DOHH2 (cell line): ENCODE measurements around the gene ZNF316.

Experiments
- H3F3A ChIP-seq: fragments of 200-600 bp; sonication (generic), shearing (Covaris generic); 2 replicates; pipeline ENCODE4 v1.6.0; 2016; ENCODE audit warnings: antibody characterized with exemption, mild to moderate bottlenecking; ENCODE audit not compliant: control insufficient read depth, insufficient read depth
- H3K27ac ChIP-seq: fragments of 200-600 bp; sonication (generic); 2 replicates; pipeline ENCODE4 v1.5.1; 2014; ENCODE audit warnings: low read depth, mild to moderate bottlenecking, low read length, moderate library complexity
- H3K27me3 ChIP-seq: fragments of 200-600 bp; sonication (generic); 2 replicates; pipeline ENCODE4 v1.6.1; 2014; ENCODE audit warnings: mild to moderate bottlenecking, low read length, mixed read lengths; ENCODE audit not compliant: control insufficient read depth
- H3K36me3 ChIP-seq: fragments of 200-600 bp; sonication (generic); 2 replicates; pipeline ENCODE4 v1.6.1; 2014; ENCODE audit warnings: mild to moderate bottlenecking, low read length, moderate library complexity, mixed read lengths; ENCODE audit not compliant: control insufficient read depth
- H3K4me1 ChIP-seq: fragments of 200-600 bp; sonication (generic); 2 replicates; pipeline ENCODE4 v1.6.1; 2014; ENCODE audit warnings: mild to moderate bottlenecking, low read length, mixed read lengths; ENCODE audit not compliant: control insufficient read depth
- H3K4me2 ChIP-seq: fragments of 200-600 bp; sonication (generic); 2 replicates; pipeline ENCODE4 v1.6.0; 2014; ENCODE audit warnings: mild to moderate bottlenecking, low read length, moderate library complexity
- H3K4me3 ChIP-seq: fragments of 200-600 bp; sonication (generic); 2 replicates; pipeline ENCODE4 v1.5.1; 2014; ENCODE audit warnings: mild to moderate bottlenecking, low read length, mixed read lengths
- H3K79me2 ChIP-seq: fragments of 200-600 bp; sonication (generic); 2 replicates; pipeline ENCODE4 v1.6.1; 2014; ENCODE audit warnings: mild to moderate bottlenecking, low read length, mixed read lengths; ENCODE audit not compliant: control insufficient read depth
- H3K9me2 ChIP-seq: fragments of 200-600 bp; sonication (generic); replicated peaks from 2 replicates; pipeline ENCODE4 v1.6.1; 2014; ENCODE audit warnings: mild to moderate bottlenecking, low read length, mixed read lengths; ENCODE audit not compliant: control insufficient read depth
- H3K9me3 ChIP-seq: fragments of 200-600 bp; sonication (generic); 2 replicates; pipeline ENCODE4 v1.6.1; 2014; ENCODE audit warnings: antibody characterized with exemption, low read length, mixed read lengths; ENCODE audit not compliant: control insufficient read depth, insufficient read depth
- H4K20me1 ChIP-seq: fragments of 200-600 bp; sonication (generic); 2 replicates; pipeline ENCODE4 v1.6.0; 2014; ENCODE audit warnings: low read depth, mild to moderate bottlenecking, antibody characterized with exemption, low read length, moderate library complexity; ENCODE audit not compliant: control insufficient read depth, insufficient read depth
- EZH2phosphoT487 ChIP-seq: fragments of 200-600 bp; sonication (generic); IDR thresholded peaks from 2 replicates; pipeline ENCODE4 v1.6.1; 2017; ENCODE audit warnings: borderline replicate concordance, mild to moderate bottlenecking, antibody characterized with exemption, low read length, moderate library complexity, mixed read lengths
- TF ChIP-seq, protein P1 (sequence below): fragments of 200-600 bp; sonication (generic); IDR thresholded peaks from one replicate; pipeline ENCODE4 v1.5.1; 2014; ENCODE audit warnings: antibody characterized with exemption, mild to moderate bottlenecking, low read depth, low read length; ENCODE audit not compliant: poor library complexity, severe bottlenecking

Gene ZNF316

DNA sequence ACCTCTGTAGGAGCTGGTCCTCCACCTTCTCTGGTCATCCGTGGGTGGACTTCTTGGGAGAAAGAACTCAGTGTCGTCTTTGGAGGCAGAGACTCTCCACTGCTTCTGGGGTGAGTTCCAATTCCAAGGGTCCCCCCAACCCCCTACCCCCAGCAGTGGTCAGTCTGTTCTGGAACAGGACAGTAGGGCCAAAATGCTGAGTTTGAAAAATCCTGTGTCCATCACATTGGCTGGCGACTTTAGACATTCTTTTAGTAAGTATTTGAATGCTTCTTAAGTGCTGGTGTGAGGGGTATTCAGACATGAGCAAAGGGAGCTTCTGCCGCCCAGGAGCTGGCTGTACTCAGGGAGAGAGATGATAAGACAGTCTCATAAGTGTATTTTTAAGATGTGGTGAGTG, 1.9 kb downstream of the ZNF316 start:
- Histone ChIP-seq H3K4me1 (peaks cover 35% of the 10 kb centered on the region), H3K79me2 (peaks cover 50% of the 10 kb centered on the region), H3K9me2 (no peaks in the 10 kb centered on the region), H3K4me3 (0 out of 2 replicates have a peak overlapping the region, but pooled peaks have one; percentile 89), H3K27me3 (no peaks in the 10 kb centered on the region), H3K36me3 (peaks cover 58% of the 10 kb centered on the region), H3F3A (no peaks in the 10 kb centered on the region), H3K9me3 (no peaks in the 10 kb centered on the region), H4K20me1 (0 out of 2 replicates have a peak, but pooled peaks cover 4% of the 10 kb centered on the region), H3K4me2 (peak overlapping the region; percentile 96; the same call in 1 of the 2 replicates), H3K27ac (no peak overlapping the region)
- no peak for TF ChIP-seq EZH2phosphoT487
- TF ChIP-seq, protein P1, sequence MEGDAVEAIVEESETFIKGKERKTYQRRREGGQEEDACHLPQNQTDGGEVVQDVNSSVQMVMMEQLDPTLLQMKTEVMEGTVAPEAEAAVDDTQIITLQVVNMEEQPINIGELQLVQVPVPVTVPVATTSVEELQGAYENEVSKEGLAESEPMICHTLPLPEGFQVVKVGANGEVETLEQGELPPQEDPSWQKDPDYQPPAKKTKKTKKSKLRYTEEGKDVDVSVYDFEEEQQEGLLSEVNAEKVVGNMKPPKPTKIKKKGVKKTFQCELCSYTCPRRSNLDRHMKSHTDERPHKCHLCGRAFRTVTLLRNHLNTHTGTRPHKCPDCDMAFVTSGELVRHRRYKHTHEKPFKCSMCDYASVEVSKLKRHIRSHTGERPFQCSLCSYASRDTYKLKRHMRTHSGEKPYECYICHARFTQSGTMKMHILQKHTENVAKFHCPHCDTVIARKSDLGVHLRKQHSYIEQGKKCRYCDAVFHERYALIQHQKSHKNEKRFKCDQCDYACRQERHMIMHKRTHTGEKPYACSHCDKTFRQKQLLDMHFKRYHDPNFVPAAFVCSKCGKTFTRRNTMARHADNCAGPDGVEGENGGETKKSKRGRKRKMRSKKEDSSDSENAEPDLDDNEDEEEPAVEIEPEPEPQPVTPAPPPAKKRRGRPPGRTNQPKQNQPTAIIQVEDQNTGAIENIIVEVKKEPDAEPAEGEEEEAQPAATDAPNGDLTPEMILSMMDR: no peak

DNA sequence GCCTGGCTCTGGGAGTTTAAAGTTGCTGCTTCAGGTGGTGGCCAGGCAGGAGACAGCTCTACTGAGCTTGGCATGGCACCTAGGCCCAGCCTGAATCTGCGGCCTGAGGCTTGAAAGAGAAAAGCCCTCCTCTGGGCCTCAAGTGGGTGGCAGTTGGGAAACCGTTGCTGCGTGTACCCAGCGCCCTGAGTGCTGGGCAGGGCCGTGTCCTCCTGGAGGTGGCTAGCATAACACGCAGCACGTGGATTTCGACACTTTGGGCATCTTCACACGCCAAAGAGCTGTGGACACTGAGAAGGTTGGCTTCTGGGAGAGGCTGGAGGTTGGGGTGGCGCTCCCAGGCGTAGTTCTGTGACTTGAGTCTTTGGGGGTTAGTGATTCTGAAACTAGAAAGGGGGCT, 2.5 kb downstream of the ZNF316 start:
- Histone ChIP-seq H3K9me2 (no peaks in the 10 kb centered on the region), H3K36me3 (peaks cover 64% of the 10 kb centered on the region), H3K27me3 (no peaks in the 10 kb centered on the region), H3K4me1 (peaks cover 35% of the 10 kb centered on the region), H3K79me2 (peaks cover 50% of the 10 kb centered on the region), H3K4me2 (no peak overlapping the region), H3K9me3 (no peaks in the 10 kb centered on the region), H3K4me3 (no peak overlapping the region), H3F3A (no peaks in the 10 kb centered on the region), H4K20me1 (0 out of 2 replicates have a peak, but pooled peaks cover 4% of the 10 kb centered on the region), H3K27ac (no peak overlapping the region)
- TF ChIP-seq, protein P1: no peak
- no peak for TF ChIP-seq EZH2phosphoT487

DNA sequence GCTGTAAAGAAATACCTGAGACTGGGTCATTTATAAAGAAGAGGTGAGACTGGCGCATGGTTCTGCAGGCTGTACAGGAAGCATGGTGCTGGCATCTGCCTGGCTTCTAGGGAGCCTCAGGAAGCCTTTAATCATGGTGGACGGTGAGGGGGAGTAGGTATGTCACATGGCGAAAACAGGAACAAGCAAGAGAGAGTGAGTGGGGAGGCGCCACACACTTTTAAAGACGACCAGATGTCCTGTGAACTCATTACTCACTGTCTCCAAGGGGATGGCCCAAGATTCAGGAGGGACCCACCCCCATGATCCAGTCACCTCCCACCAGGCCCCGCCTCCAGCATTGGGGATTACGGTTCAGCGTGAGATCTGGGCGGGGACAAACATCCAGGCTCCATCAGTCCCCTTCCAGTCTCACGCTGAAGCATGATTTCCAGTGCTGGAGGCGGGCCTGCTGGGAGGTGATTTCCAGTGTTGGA, 3.2 kb downstream of the ZNF316 start:
- Histone ChIP-seq H4K20me1 (0 out of 2 replicates have a peak, but pooled peaks cover 4% of the 10 kb centered on the region), H3F3A (no peaks in the 10 kb centered on the region), H3K79me2 (peaks cover 50% of the 10 kb centered on the region), H3K9me2 (no peaks in the 10 kb centered on the region), H3K27me3 (no peaks in the 10 kb centered on the region), H3K9me3 (no peaks in the 10 kb centered on the region), H3K27ac (no peak overlapping the region), H3K4me3 (no peak overlapping the region), H3K36me3 (peaks cover 70% of the 10 kb centered on the region), H3K4me2 (no peak overlapping the region), H3K4me1 (peaks cover 30% of the 10 kb centered on the region)
- TF ChIP-seq EZH2phosphoT487: no peak
- TF ChIP-seq, protein P1: no peak
